HG02798 (cell line): Measurements from ENCODE around the gene NDUFC2.
"Not testable (repeated sequence)": the region's sequence is repeated elsewhere in the genome, so short reads cannot be mapped to it uniquely, and the experiment has no call there.

Experiments used
- ATAC-seq: cut with Tn5 transposase; IDR thresholded peaks from one replicate; pipeline ENCODE4 v1.9.1; 2021; ENCODE audit warnings: mild to moderate bottlenecking; ENCODE audit not compliant: unreplicated experiment, poor library complexity

The NDUFC2 gene

GRCh38 chr11:78036313-78036712 lies 43.3 kb downstream of the NDUFC2 start:
- ATAC-seq = no peak

GRCh38 chr11:78034623-78035022 lies 45.0 kb downstream of the NDUFC2 start:
- no peak for ATAC-seq

- ATAC-seq = no peak
Measured at GRCh38 chr11:78033040-78033439, 46.6 kb downstream of the NDUFC2 start.

DNA sequence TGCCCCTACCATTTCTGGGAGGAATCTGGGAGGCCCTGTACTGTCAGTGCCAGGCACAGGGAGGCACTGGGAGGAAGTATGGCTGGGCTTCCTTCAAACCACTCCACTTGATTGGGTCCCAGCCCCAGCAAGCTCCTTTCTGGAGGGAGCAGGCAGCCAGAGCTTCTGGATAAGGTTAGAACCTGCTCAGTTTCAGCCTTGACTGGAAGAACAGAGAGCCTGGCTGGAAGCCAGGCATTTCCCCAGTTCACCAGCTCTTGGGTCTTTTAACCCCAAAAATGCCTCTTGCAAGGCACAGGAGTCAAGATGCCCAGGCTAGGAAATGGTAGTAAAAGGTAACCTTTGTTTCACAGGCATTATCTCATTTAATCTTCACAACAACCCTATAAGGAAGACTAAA lies 47.6 kb downstream of the NDUFC2 start:
- no peak for ATAC-seq

- ATAC-seq = peak; percentile 70
Measured at GRCh38 chr11:78031629-78032028, 48.0 kb downstream of the NDUFC2 start.

DNA sequence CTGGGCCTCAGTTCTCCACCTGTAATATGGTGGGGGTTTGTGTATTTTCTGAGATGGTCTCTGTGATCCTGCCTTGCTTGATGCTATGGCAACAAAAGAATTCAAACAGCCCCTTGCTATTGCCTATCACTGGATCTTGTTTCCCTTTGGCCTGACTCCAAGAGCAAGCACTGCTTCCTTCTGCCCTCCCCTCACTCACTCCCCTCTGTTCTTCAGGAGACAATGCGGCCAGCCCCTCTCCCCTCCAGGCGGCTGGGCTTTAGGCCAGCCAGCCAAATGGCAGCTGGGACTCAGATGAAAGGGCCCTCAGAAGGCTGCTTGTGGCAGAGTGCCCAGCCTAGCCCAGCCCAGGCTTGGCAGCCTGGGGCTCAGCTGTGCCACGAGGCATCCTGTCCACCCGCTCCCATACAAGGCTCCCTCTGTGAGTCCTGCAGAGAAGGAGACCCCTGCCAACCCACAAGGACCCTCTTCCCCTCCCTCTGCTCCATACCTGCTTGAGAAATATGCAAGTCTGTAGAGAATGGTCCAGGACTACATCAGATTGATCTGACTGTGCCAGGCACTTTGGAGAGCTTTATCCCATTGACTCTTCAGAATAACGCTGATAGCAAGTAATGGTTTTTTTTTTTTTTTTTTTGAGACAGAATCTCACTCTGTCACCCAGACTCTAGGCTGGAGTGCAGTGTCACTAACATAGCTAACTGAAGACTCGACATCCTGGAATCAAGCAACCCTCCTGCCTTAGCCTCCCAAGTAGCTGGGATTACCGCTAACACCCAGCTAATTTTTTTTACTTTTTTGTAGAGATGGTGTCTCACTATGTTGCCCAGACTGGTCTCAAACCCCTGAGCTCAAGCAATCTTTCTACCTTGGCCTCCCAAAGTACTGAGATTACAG lies 49.0 kb downstream of the NDUFC2 start:
- ATAC-seq = no peak

- ATAC-seq = not testable (repeated sequence)
Measured at GRCh38 chr11:78028423-78028822, 51.2 kb downstream of the NDUFC2 start.

DNA sequence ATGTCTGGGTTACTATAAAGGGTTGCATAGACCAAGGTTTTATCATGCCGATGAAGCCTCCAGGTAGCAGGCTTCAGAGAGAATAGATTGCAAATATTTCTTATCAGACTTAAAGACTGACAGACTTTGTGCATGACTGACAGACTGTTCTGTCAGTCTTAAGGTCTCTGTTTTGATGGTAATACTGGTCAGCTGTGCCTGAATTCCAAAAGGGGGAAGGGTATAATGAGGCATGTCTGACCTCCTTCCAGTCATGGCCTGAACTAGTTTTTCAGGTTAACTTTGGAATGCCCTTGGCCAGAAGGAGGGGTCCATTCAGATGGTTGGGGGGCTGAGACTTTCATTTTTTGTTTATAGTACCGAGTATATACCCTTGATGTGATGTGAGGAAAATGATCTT lies 51.9 kb downstream of the NDUFC2 start:
- no peak for ATAC-seq

DNA sequence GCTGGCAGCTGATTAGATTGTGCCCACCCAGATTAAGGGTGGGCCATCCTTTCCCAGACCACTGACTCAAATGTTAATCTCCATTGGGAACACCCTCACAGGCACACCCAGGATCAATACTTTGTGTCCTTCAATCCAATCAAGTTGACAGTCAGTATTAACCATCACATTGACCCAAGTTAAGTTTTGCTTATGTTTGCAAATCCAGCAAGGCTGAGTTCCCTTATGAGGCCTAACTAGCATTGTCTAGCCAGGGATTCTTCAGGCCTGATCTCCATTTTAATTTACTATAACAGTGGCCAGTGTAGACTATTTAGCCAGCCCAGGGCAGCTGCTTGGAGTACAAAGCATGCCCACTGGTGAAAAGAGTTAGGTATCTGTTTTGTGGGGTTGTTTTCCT lies 54.3 kb downstream of the NDUFC2 start:
- ATAC-seq = no peak

- no peak for ATAC-seq
Measured at GRCh38 chr11:78023426-78023825, 56.2 kb downstream of the NDUFC2 start.

- no peak for ATAC-seq
Measured at GRCh38 chr11:78022397-78023396, 57.0 kb downstream of the NDUFC2 start, which contains the start of gene KCTD14. KCTD14 (minus strand) TSS chr11:78023276; CDS start chr11:78023249, 27 bp downstream.

DNA sequence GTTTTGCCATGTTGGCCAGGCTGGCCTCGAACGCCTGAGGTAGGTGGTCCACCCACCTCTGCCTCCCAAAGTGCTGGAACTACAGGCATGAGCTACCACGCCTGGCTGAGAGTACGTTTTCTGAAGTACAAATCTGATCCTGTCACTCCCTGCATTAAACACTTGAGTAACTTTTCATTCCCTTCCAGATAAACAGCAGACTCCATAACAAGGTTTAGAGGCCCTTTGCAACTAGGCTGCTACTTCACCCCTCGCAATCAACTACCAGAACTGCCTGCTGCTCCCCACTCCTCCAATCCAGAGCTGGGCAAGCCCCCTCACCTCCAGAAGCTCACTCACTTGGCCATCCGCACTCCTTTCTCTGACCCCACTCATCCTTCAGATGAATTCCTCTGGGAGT lies 58.1 kb downstream of the NDUFC2 start:
- ATAC-seq = no peak

- no peak for ATAC-seq
Measured at GRCh38 chr11:78020246-78020645, 59.4 kb downstream of the NDUFC2 start.

GRCh38 chr11:78019808-78020207 lies 59.9 kb downstream of the NDUFC2 start:
- ATAC-seq = no peak
